ENCODE measurements around the gene N4BP2L2. TPM values are rescaled to one million over a fixed set of nuclear protein-coding genes. Genes with fewer than 3 reads are reported as not detected.

The N4BP2L2 gene
- total RNA-seq, 2 experiments from 2014 or later, result 171 TPM

DNA sequence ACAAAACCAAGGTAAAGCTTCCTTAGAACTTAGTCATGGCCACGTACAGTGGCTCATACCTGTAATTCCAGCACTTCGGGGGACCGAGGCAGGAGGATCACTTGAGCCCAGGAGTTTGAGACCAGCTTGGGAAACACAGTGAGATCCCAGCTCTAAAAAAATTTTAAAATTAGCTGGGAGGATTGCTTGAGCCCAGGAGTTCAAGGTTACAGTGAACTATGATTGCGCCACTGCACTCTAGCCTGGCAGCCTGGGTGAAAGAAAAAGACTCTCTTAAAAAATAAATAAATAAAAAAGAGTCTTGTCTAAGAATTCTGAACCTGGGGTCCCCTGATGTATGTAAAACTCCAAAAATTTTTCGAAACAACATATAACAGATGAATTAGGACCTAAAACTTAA is 34.9 kb downstream of the N4BP2L2 start:
- peaks cover 13% of the 10 kb centered on the region for H3K36me3 ChIP-seq (ENCODE audit: insufficient read depth, low read length)
- peaks cover 7% of the 10 kb centered on the region for H3K36me3 Mint-ChIP-seq (ENCODE audit: low read depth)
- H3K27ac Mint-ChIP-seq, result no peak overlapping the region
- no peak for ATAC-seq (ENCODE audit: poor library complexity)
- H3K27ac ChIP-seq (ENCODE audit: low read depth in 1 of 2, low read length in 2 of 2), result no peak overlapping the region
- TF ChIP-seq, protein P1, sequence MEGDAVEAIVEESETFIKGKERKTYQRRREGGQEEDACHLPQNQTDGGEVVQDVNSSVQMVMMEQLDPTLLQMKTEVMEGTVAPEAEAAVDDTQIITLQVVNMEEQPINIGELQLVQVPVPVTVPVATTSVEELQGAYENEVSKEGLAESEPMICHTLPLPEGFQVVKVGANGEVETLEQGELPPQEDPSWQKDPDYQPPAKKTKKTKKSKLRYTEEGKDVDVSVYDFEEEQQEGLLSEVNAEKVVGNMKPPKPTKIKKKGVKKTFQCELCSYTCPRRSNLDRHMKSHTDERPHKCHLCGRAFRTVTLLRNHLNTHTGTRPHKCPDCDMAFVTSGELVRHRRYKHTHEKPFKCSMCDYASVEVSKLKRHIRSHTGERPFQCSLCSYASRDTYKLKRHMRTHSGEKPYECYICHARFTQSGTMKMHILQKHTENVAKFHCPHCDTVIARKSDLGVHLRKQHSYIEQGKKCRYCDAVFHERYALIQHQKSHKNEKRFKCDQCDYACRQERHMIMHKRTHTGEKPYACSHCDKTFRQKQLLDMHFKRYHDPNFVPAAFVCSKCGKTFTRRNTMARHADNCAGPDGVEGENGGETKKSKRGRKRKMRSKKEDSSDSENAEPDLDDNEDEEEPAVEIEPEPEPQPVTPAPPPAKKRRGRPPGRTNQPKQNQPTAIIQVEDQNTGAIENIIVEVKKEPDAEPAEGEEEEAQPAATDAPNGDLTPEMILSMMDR (IDR thresholded peaks at IDR 0.05), result no peak
- H3K4me1 Mint-ChIP-seq (ENCODE audit: low read depth), result peaks cover 12% of the 10 kb centered on the region
- H3K9me3 ChIP-seq (ENCODE audit: control insufficient read depth in 1 of 2, insufficient read depth in 1 of 2, low read length in 2 of 2), result no peaks in the 10 kb centered on the region
- ChIA-PET CTCF (no interaction called here), POLR2A (interaction anchor here (0.6 to 1.3 kb wide), 4 partner anchors 11 to 254 kb away, joined by 3 read pairs; no protein-coding TSS in a partner anchor)
- no peaks in the 10 kb centered on the region for H3K9me3 Mint-ChIP-seq
- DNase-seq, result no peak
- H3K4me1 ChIP-seq (ENCODE audit: insufficient read depth, low read length), result no peaks in the 10 kb centered on the region
- no peak overlapping the region for H3K4me3 Mint-ChIP-seq
- H3K4me3 ChIP-seq (ENCODE audit: low read length), result no peak overlapping the region
- no peaks in the 10 kb centered on the region for H3K27me3 Mint-ChIP-seq
- intact Hi-C loops (cut with DNase I, micrococcal nuclease), result no loop called here
- no peaks in the 10 kb centered on the region for H3K27me3 ChIP-seq (ENCODE audit: control insufficient read depth in 1 of 2, insufficient read depth in 2 of 2, low read length in 2 of 2)

DNA sequence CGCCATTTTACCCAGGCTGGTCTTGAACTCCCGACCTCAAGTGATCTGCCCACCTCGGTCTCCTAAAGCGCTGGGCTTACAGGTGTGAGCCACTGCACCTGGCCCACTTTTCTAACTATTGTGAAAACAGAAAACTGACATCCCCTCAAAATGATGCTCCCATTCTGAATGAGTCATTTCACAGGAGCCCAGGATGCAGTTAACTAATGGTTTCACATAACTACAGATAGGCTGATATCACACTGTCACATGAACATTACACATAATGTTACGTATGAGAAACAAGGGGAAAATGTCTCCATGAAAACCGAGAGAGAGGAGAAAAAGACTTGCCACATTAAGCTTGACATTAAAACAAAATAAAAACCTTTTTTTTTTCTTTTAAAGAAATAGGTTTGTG is 37.5 kb downstream of the N4BP2L2 start:
- ChIA-PET CTCF (no interaction called here), POLR2A (interaction anchor here (1.1 kb wide), 1 partner anchor 37 kb away, joined by 3 read pairs; the partner anchor contains the start of gene N4BP2L2)
- Histone ChIP-seq H3K9me3 (ENCODE audit: control insufficient read depth in 1 of 2, insufficient read depth in 1 of 2, low read length in 2 of 2) (no peaks in the 10 kb centered on the region), H3K27me3 (ENCODE audit: control insufficient read depth in 1 of 2, insufficient read depth in 2 of 2, low read length in 2 of 2) (no peaks in the 10 kb centered on the region), H3K4me1 (ENCODE audit: insufficient read depth, low read length) (peaks cover 3% of the 10 kb centered on the region), H3K4me3 (ENCODE audit: low read length) (no peak overlapping the region), H3K36me3 (ENCODE audit: insufficient read depth, low read length) (peaks cover 2% of the 10 kb centered on the region), H3K27ac (ENCODE audit: low read depth in 1 of 2, low read length in 2 of 2) (no peak overlapping the region)
- H3K9me3 Mint-ChIP-seq, result no peaks in the 10 kb centered on the region
- H3K27me3 Mint-ChIP-seq, result no peaks in the 10 kb centered on the region
- ATAC-seq (ENCODE audit: poor library complexity) (no peak), DNase-seq (no peak)
- H3K27ac Mint-ChIP-seq, result no peak overlapping the region
- peaks cover 7% of the 10 kb centered on the region for H3K36me3 Mint-ChIP-seq (ENCODE audit: low read depth)
- TF ChIP-seq, protein P1 (IDR thresholded peaks at IDR 0.05), result no peak
- no peak overlapping the region for H3K4me3 Mint-ChIP-seq
- H3K4me1 Mint-ChIP-seq (ENCODE audit: low read depth), result peaks cover 24% of the 10 kb centered on the region
- intact Hi-C loops (cut with DNase I, micrococcal nuclease), result no loop called here

DNA sequence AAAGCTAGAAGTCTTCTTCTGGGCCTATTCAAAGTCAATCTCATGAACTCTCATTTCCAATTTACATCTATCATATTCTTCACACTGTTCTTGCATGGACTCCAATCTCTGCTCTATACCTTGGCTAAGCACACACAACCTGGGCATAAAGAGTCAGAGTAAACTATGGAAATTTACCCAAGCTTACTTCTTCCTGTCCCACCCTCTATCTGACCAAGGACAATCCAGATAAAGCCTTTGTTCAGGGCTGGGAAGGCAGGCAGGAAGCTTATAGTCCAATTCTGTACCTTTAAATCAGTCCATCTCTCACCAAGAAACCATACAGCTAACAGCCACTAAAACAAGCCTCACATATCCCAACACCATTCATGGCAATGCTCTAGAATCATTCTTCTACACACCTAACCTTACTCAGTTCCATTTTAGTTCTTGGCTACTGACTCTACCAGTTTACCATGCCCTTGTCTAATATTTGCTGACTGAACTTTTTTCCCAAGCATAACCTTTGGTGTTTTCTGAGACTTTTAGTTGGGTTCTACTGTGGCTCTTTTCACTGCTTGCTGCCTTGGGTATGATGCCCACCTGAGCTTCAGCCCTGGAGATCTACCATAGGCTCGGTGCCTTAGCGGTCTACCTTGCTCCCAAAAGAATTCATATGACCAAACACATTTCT is 38.9 kb downstream of the N4BP2L2 start:
- Histone ChIP-seq H3K36me3 (ENCODE audit: insufficient read depth, low read length) (no peaks in the 10 kb centered on the region), H3K27me3 (ENCODE audit: control insufficient read depth in 1 of 2, insufficient read depth in 2 of 2, low read length in 2 of 2) (no peaks in the 10 kb centered on the region), H3K4me1 (ENCODE audit: insufficient read depth, low read length) (peaks cover 3% of the 10 kb centered on the region), H3K4me3 (ENCODE audit: low read length) (no peak overlapping the region), H3K27ac (ENCODE audit: low read depth in 1 of 2, low read length in 2 of 2) (no peak overlapping the region), H3K9me3 (ENCODE audit: control insufficient read depth in 1 of 2, insufficient read depth in 1 of 2, low read length in 2 of 2) (no peaks in the 10 kb centered on the region)
- intact Hi-C loops (cut with DNase I, micrococcal nuclease), result no loop called here
- CTCF ChIA-PET, result interaction anchor here (0.9 kb wide), 1 partner anchor 13 kb away, joined by 3 read pairs; no protein-coding TSS in a partner anchor
- Mint-ChIP-seq H3K4me3 (no peak overlapping the region), H3K9me3 (no peaks in the 10 kb centered on the region), H3K36me3 (ENCODE audit: low read depth) (no peaks in the 10 kb centered on the region), H3K4me1 (ENCODE audit: low read depth) (peaks cover 30% of the 10 kb centered on the region), H3K27me3 (no peaks in the 10 kb centered on the region), H3K27ac (no peak overlapping the region)
- no peak for DNase-seq
- no peak for ATAC-seq (ENCODE audit: poor library complexity)
- TF ChIP-seq, protein P1 (IDR thresholded peaks at IDR 0.05), result no peak
- POLR2A ChIA-PET, result interaction anchor here (0.6 to 1.1 kb wide), 2 partner anchors 16 to 39 kb away, joined by 3 read pairs; partner anchors contain the start of gene N4BP2L2
